Activated CD4-positive, alpha-beta T cell treated with anti-CD3 and anti-CD28 coated beads for 1 hour (primary cell): Measurements from ENCODE around the gene GARNL3.

Experiments
- DNase-seq: peaks from one replicate; pipeline ENCODE4 v3.0.0-alpha.2; 2020

Gene GARNL3

GRCh38 chr9:127264462-127265219, at the start of gene GARNL3:
Gene GARNL3, plus strand, starts transcription at chr9:127264774. Its CDS starts 104 bp downstream, at chr9:127264878.
- no peak for DNase-seq

- DNase-seq: no peak
Observed at GRCh38 chr9:127215268-127216209, 49.0 kb upstream of the GARNL3 start.

GRCh38 chr9:127216210-127216887, 48.2 kb upstream of the GARNL3 start:
- DNase-seq: no peak

GRCh38 chr9:127216888-127217217, 47.7 kb upstream of the GARNL3 start:
- no peak for DNase-seq

- no peak for DNase-seq
Observed at GRCh38 chr9:127218818-127219217, 45.8 kb upstream of the GARNL3 start.

GRCh38 chr9:127219520-127219919, 45.1 kb upstream of the GARNL3 start:
- no peak for DNase-seq

- no peak for DNase-seq
Observed at GRCh38 chr9:127221695-127222094, 42.9 kb upstream of the GARNL3 start.

GRCh38 chr9:127222388-127223095, 42.0 kb upstream of the GARNL3 start:
- no peak for DNase-seq

- no peak for DNase-seq
Observed at GRCh38 chr9:127223266-127223665, 41.3 kb upstream of the GARNL3 start.

GRCh38 chr9:127223810-127224177, 40.8 kb upstream of the GARNL3 start:
- no peak for DNase-seq

- DNase-seq: peak; percentile 77
Observed at GRCh38 chr9:127224178-127224882, 40.2 kb upstream of the GARNL3 start.

- peak; percentile 89 for DNase-seq
Observed at GRCh38 chr9:127224883-127225739, 39.5 kb upstream of the GARNL3 start.

GRCh38 chr9:127225801-127226625, 38.6 kb upstream of the GARNL3 start:
- DNase-seq: no peak

- DNase-seq: no peak
Observed at GRCh38 chr9:127229691-127230417, 34.7 kb upstream of the GARNL3 start.

GRCh38 chr9:127231666-127232065, 32.9 kb upstream of the GARNL3 start:
- no peak for DNase-seq

- no peak for DNase-seq
Observed at GRCh38 chr9:127232833-127233549, 31.6 kb upstream of the GARNL3 start.

GRCh38 chr9:127233550-127233949, 31.0 kb upstream of the GARNL3 start:
- DNase-seq: no peak

- DNase-seq: no peak
Observed at GRCh38 chr9:127233989-127234388, 30.6 kb upstream of the GARNL3 start.

GRCh38 chr9:127237801-127238200, 26.8 kb upstream of the GARNL3 start:
- no peak for DNase-seq
